H1 (cell line): Measurements from ENCODE around the gene CYTH1. TPM values are rescaled to one million over a fixed set of nuclear protein-coding genes. Genes with fewer than 3 reads are reported as not detected.

Experiments
- CTCF ChIA-PET: fragments of 300-600 bp; sonication (Branson Sonifier 250); formaldehyde crosslinking; loops from one replicate; lab custom pipeline; 2021; ENCODE audit not compliant: partially characterized antibody; lab: Charles Lee
- POLR2A ChIA-PET: fragments of 300-600 bp; sonication (Branson Sonifier 250); formaldehyde crosslinking; loops from one replicate; lab custom pipeline; 2021; ENCODE audit warnings: inconsistent platforms; ENCODE audit not compliant: partially characterized antibody; lab: Charles Lee
- DNase-seq, 2 experiments: peaks; one replicate each; pipeline versions ENCODE4 v3.0.0 to v3.0.0-alpha.2; 2010 to 2022; ENCODE audit warnings: low spot score in 2 of 2, low read depth in 1 of 2, mixed read lengths in 1 of 2
- FAIRE-seq: peaks from 2 replicates; lab custom pipeline; 2011; peaks lifted over from hg19 to GRCh38; lab: Jason Lieb, UNC
- H2AFZ ChIP-seq: 2 replicates; pipeline ENCODE4 v1.8.1; 2012; ENCODE audit warnings: low read length, inconsistent platforms
- H2AK5ac ChIP-seq: 2 replicates; pipeline ENCODE4 v1.6.1; 2013; ENCODE audit warnings: low read depth, low read length
- H2BK120ac ChIP-seq: replicated peaks from 2 replicates; pipeline ENCODE3; 2013; ENCODE audit warnings: low read depth, low read length, inconsistent platforms
- H2BK12ac ChIP-seq: 2 replicates; pipeline ENCODE4 v1.6.1; 2013; ENCODE audit warnings: low read depth, low read length
- H2BK15ac ChIP-seq: 2 replicates; pipeline ENCODE4 v1.6.1; 2013; ENCODE audit warnings: low read length
- H2BK20ac ChIP-seq: 2 replicates; pipeline ENCODE4 v1.6.1; 2013; ENCODE audit warnings: low read length
- H2BK5ac ChIP-seq: 2 replicates; pipeline ENCODE4 v1.6.1; 2013; ENCODE audit warnings: low read depth, low read length
- H3K14ac ChIP-seq: 2 replicates; pipeline ENCODE4 v1.6.1; 2013; ENCODE audit warnings: inconsistent platforms; ENCODE audit not compliant: insufficient read length
- H3K18ac ChIP-seq: 2 replicates; pipeline ENCODE4 v1.6.1; 2013; ENCODE audit warnings: low read length; ENCODE audit errors: extremely low read depth
- H3K23ac ChIP-seq: 2 replicates; pipeline ENCODE4 v1.6.1; 2013; ENCODE audit warnings: inconsistent platforms; ENCODE audit not compliant: insufficient read length
- H3K23me2 ChIP-seq: 2 replicates; pipeline ENCODE4 v1.6.1; 2013; ENCODE audit warnings: low read depth, low read length
- H3K27ac ChIP-seq: 2 replicates; pipeline ENCODE4 v1.6.1; 2011; ENCODE audit warnings: low read depth, low read length, inconsistent platforms
- H3K27me3 ChIP-seq, 4 experiments: replicated peaks in 1 of 4; 1 replicate in 1 of 4; 2 replicates in 3 of 4; pipeline versions ENCODE4 v1.6.1 to v1.8.1; 2011 to 2013; ENCODE audit warnings: low read length in 3 of 4, mild to moderate bottlenecking in 3 of 4, inconsistent platforms in 2 of 4, mixed read lengths in 2 of 4, moderate library complexity in 1 of 4; ENCODE audit not compliant: control insufficient read depth in 3 of 4, insufficient read depth in 3 of 4; ENCODE audit errors: extremely low read depth in 1 of 4
- H3K36me3 ChIP-seq, 4 experiments: 2 replicates each; pipeline versions ENCODE4 v1.6.1 to v1.8.1; 2011 to 2013; ENCODE audit warnings: mild to moderate bottlenecking in 4 of 4, low read length in 3 of 4, moderate library complexity in 2 of 4, control low read depth in 1 of 4, inconsistent platforms in 1 of 4; ENCODE audit not compliant: insufficient read depth in 4 of 4, control insufficient read depth in 2 of 4
- H3K4ac ChIP-seq: replicated peaks from 2 replicates; pipeline ENCODE3; 2013; ENCODE audit warnings: low read length, low read depth, mixed read lengths, inconsistent platforms; ENCODE audit not compliant: insufficient read length
- H3K4me1 ChIP-seq, 4 experiments: replicated peaks in 1 of 4; 1 replicate in 1 of 4; 2 replicates in 3 of 4; pipeline versions ENCODE4 v1.6.1 to v1.8.1; 2011 to 2013; ENCODE audit warnings: low read length in 3 of 4, inconsistent platforms in 2 of 4, mixed read lengths in 1 of 4; ENCODE audit not compliant: insufficient read depth in 4 of 4, control insufficient read depth in 3 of 4
- H3K4me2 ChIP-seq, 2 experiments: 2 replicates each; pipeline versions ENCODE4 v1.6.1 to v1.8.1; 2011 to 2013; ENCODE audit warnings: low read depth in 2 of 2, low read length in 2 of 2, control low read depth in 1 of 2, inconsistent platforms in 1 of 2, mild to moderate bottlenecking in 1 of 2; ENCODE audit not compliant: insufficient read depth in 1 of 2
- H3K4me3 ChIP-seq, 4 experiments: fragments of 200-600, 300-600 bp in 1 of 4; sonication (generic), shearing (Covaris generic), sonication (Bioruptor Twin) in 1 of 4; 2 replicates each; pipeline versions ENCODE4 v1.5.1 to v1.8.1; 2011 to 2016; ENCODE audit warnings: low read length in 4 of 4, low read depth in 3 of 4, control low read depth in 2 of 4, inconsistent platforms in 2 of 4, mild to moderate bottlenecking in 2 of 4, mixed read lengths in 1 of 4, moderate library complexity in 1 of 4; ENCODE audit not compliant: insufficient read depth in 2 of 4; ENCODE audit errors: extremely low read depth in 1 of 4
- H3K56ac ChIP-seq: replicated peaks from 2 replicates; pipeline ENCODE3; 2013; ENCODE audit warnings: low read depth, mild to moderate bottlenecking, mixed read lengths, low read length, inconsistent platforms; ENCODE audit not compliant: insufficient read length
- H3K79me1 ChIP-seq: 2 replicates; pipeline ENCODE4 v1.6.1; 2013; ENCODE audit warnings: low read depth, low read length, control low read depth
- H3K79me2 ChIP-seq, 2 experiments: 2 replicates each; pipeline versions ENCODE4 v1.6.1 to v1.8.1; 2012 to 2013; ENCODE audit warnings: low read length in 2 of 2, mild to moderate bottlenecking in 2 of 2, inconsistent platforms in 1 of 2; ENCODE audit not compliant: insufficient read depth in 2 of 2, control insufficient read depth in 1 of 2
- H3K9ac ChIP-seq, 4 experiments: replicated peaks in 1 of 4; 1 replicate in 1 of 4; 2 replicates in 3 of 4; pipeline versions ENCODE4 v1.6.1 to v1.8.1; 2011 to 2013; ENCODE audit warnings: low read depth in 3 of 4, low read length in 3 of 4, control low read depth in 2 of 4, mild to moderate bottlenecking in 2 of 4, moderate library complexity in 2 of 4, inconsistent platforms in 1 of 4; ENCODE audit errors: extremely low read depth in 1 of 4
- H3K9me3 ChIP-seq, 2 experiments: 2 replicates each; pipeline versions ENCODE4 v1.6.1 to v1.8.1; 2012 to 2013; ENCODE audit warnings: mild to moderate bottlenecking in 2 of 2, moderate library complexity in 2 of 2, control low read depth in 1 of 2, inconsistent platforms in 1 of 2, low read depth in 1 of 2, low read length in 1 of 2, mixed read lengths in 1 of 2; ENCODE audit not compliant: insufficient read depth in 2 of 2
- H4K20me1 ChIP-seq, 2 experiments: replicated peaks in 1 of 2; 2 replicates each; pipeline versions ENCODE3 to v1.8.1; 2011 to 2013; ENCODE audit warnings: inconsistent platforms in 2 of 2, low read length in 2 of 2, mild to moderate bottlenecking in 1 of 2; ENCODE audit not compliant: insufficient read depth in 2 of 2, control insufficient read depth in 1 of 2
- H4K5ac ChIP-seq: 2 replicates; pipeline ENCODE4 v1.6.1; 2013; ENCODE audit warnings: low read length, low read depth, mixed read lengths, inconsistent platforms; ENCODE audit not compliant: insufficient read length
- H4K8ac ChIP-seq: 2 replicates; pipeline ENCODE4 v1.8.0; 2013; ENCODE audit warnings: mild to moderate bottlenecking, moderate library complexity, low read length, inconsistent platforms; ENCODE audit not compliant: insufficient read depth; ENCODE audit errors: extremely low read depth
- H4K91ac ChIP-seq: replicated peaks from 2 replicates; pipeline ENCODE3; 2013; ENCODE audit warnings: low read length, mixed read lengths, inconsistent platforms; ENCODE audit not compliant: insufficient read length
- CBX5 ChIP-seq: fragments of 300-800, 300-1000 bp; sonication (generic); IDR thresholded peaks from 2 replicates; pipeline ENCODE4 v1.7.1; 2016; ENCODE audit warnings: antibody characterized with exemption, low read length, low read depth
- RFX5 ChIP-seq: IDR thresholded peaks from 2 replicates; pipeline ENCODE4 v1.6.1; 2011; ENCODE audit warnings: low read depth, low read length, improper control_type of control experiment, borderline replicate concordance
- SAP30 ChIP-seq: fragments of 300-600 bp; sonication (generic); IDR thresholded peaks from 2 replicates; pipeline ENCODE4 v1.7.1; 2012; ENCODE audit warnings: low read length, moderate library complexity, mild to moderate bottlenecking, inconsistent platforms; ENCODE audit not compliant: insufficient read depth, insufficient replicate concordance
- SP1 ChIP-seq: IDR thresholded peaks from 2 replicates; pipeline ENCODE4 v1.6.1; 2011; ENCODE audit warnings: low read depth, low read length
- WGBS, 2 experiments: shearing (Covaris generic) in 1 of 2; methylation state at CpG; one replicate each; pipeline versions ENCODE4 v1.1.6 to v1.1.7; 2013 to 2015; ENCODE audit warnings: low lambda C conversion rate in 2 of 2, mixed read lengths in 2 of 2, inconsistent platforms in 1 of 2, low coverage in 1 of 2, missing lambda C conversion rate in 1 of 2; ENCODE audit not compliant: insufficient replicate concordance in 2 of 2, insufficient coverage in 1 of 2, insufficient read length in 1 of 2; ENCODE audit errors: extremely low coverage in 1 of 2, missing lambda C conversion rate in 1 of 2; 5-methylcytosine and 5-hydroxymethylcytosine counted together
- polyA plus RNA-seq, 7 experiments: library from polyadenylated mRNA; depleted of rRNA in 3 of 7; stranded (reverse) in 5 of 7; unstranded in 2 of 7; fragments of >200 nt in 5 of 7; fragments of 200-250 nt in 2 of 7; gene quantifications; 1 replicate in 5 of 7; 2 replicates in 1 of 7; 4 replicates in 1 of 7; pipeline versions ENCODE4 v1.2.1 to v1.2.3, GENCODE V29; 2011 to 2013; ENCODE audit warnings: missing spikeins in 2 of 7, mixed read lengths in 2 of 7
- total RNA-seq: library from RNA; stranded (reverse); fragmentation: NEBNext Ultra II Directional; extraction: Animal tissue kit (Norgen Biotek cat#: 25700); gene quantifications from 2 replicates; pipeline ENCODE4 v1.2.1, GENCODE V29; 2021
- TF ChIP-seq, protein P1 (sequence below): IDR thresholded peaks from 2 replicates; pipeline ENCODE4 v1.6.1; 2012; ENCODE audit warnings: inconsistent platforms

The CYTH1 gene
- total and polyA plus RNA-seq, 2 of the 8 experiments (the other 6 are each of a cell fraction or from before 2014, with no cell fraction given), result 12.8 to 14.8 TPM

DNA sequence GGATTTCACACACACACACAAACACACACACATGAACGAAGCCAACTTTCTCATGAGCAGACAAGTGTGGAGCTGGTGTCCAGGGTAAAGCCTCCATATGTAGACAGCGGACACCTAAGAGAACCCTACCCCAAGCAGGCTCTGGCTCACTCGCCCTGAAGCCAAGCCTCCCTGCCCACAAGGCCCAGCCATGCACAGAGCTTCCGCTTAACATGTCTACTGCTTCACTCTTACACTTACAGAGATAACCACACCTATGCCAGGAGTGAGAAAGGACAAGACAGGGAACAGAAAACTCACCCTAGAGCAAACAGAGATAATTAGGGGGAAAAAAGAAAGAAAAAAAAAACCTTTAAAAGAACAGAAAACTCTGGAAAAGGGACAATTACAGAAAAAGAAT is 67.5 kb downstream of the CYTH1 start:
- no peak overlapping the region for H2AK5ac ChIP-seq
- DNase-seq (no peak), FAIRE-seq (no peak)
- H3K4me3 ChIP-seq, result no peak overlapping the region
- H2BK5ac ChIP-seq, result no peak overlapping the region
- ChIA-PET CTCF (interaction anchor here (2.7 kb wide), 1 partner anchor 217 kb away, joined by 11 read pairs; no protein-coding TSS in a partner anchor), POLR2A (no interaction called here)
- no peak overlapping the region for H3K9ac ChIP-seq
- H3K23ac ChIP-seq, result no peak overlapping the region
- no peaks in the 10 kb centered on the region for H3K9me3 ChIP-seq
- no peak overlapping the region for H3K4ac ChIP-seq
- H4K20me1 ChIP-seq, result peaks cover 0 to 6% of the 10 kb centered on the region in 2 experiments
- H4K5ac ChIP-seq, result no peak overlapping the region
- H2BK12ac ChIP-seq, result no peak overlapping the region
- 82% methylated on average over 4 of the region's 4 CpGs; no CpG with 5 or more reads in 1 of the 2 experiments for WGBS, 2 experiments
- no peak overlapping the region for H2AFZ ChIP-seq
- peaks cover 0 to 9% of the 10 kb centered on the region in 2 experiments; a peak in 1 of 4 replicates for H3K79me2 ChIP-seq
- no peaks in the 10 kb centered on the region for H3K23me2 ChIP-seq
- H4K8ac ChIP-seq, result no peak overlapping the region
- peaks cover 2% of the 10 kb centered on the region for H3K79me1 ChIP-seq
- H3K4me1 ChIP-seq, result peaks cover 0 to 16% (median 12%) of the 10 kb centered on the region in 4 experiments; a peak in 6 of 7 replicates
- no peak overlapping the region for H2BK15ac ChIP-seq
- H2BK20ac ChIP-seq, result no peak overlapping the region
- no peak for TF ChIP-seq SP1
- TF ChIP-seq, protein P1, sequence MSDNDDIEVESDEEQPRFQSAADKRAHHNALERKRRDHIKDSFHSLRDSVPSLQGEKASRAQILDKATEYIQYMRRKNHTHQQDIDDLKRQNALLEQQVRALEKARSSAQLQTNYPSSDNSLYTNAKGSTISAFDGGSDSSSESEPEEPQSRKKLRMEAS, result no peak
- TF ChIP-seq CBX5, result no peak
- TF ChIP-seq RFX5, result no peak
- TF ChIP-seq SAP30, result no peak
- no peak overlapping the region for H3K4me2 ChIP-seq
- H3K27ac ChIP-seq, result no peak overlapping the region
- H3K36me3 ChIP-seq, result no peaks in the 10 kb centered on the region
- H2BK120ac ChIP-seq, result no peak overlapping the region
- no peak overlapping the region for H3K14ac ChIP-seq
- no peaks in the 10 kb centered on the region for H3K27me3 ChIP-seq
- H4K91ac ChIP-seq, result no peak overlapping the region
- no peak overlapping the region for H3K18ac ChIP-seq
- no peak overlapping the region for H3K56ac ChIP-seq
